LNCAP (cell line): ENCODE measurements around the gene TTLL7.

Experiments
- TF ChIP-seq, protein P1 (sequence below): fragments of 450-650 bp; IDR thresholded peaks from 2 replicates; pipeline ENCODE4 v1.5.1; 2017; ENCODE audit warnings: mild to moderate bottlenecking

Gene TTLL7

GRCh38 chr1:83994111-83994510, 4.8 kb downstream of the TTLL7 start:
- TF ChIP-seq, protein P1, sequence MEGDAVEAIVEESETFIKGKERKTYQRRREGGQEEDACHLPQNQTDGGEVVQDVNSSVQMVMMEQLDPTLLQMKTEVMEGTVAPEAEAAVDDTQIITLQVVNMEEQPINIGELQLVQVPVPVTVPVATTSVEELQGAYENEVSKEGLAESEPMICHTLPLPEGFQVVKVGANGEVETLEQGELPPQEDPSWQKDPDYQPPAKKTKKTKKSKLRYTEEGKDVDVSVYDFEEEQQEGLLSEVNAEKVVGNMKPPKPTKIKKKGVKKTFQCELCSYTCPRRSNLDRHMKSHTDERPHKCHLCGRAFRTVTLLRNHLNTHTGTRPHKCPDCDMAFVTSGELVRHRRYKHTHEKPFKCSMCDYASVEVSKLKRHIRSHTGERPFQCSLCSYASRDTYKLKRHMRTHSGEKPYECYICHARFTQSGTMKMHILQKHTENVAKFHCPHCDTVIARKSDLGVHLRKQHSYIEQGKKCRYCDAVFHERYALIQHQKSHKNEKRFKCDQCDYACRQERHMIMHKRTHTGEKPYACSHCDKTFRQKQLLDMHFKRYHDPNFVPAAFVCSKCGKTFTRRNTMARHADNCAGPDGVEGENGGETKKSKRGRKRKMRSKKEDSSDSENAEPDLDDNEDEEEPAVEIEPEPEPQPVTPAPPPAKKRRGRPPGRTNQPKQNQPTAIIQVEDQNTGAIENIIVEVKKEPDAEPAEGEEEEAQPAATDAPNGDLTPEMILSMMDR, result no peak

DNA sequence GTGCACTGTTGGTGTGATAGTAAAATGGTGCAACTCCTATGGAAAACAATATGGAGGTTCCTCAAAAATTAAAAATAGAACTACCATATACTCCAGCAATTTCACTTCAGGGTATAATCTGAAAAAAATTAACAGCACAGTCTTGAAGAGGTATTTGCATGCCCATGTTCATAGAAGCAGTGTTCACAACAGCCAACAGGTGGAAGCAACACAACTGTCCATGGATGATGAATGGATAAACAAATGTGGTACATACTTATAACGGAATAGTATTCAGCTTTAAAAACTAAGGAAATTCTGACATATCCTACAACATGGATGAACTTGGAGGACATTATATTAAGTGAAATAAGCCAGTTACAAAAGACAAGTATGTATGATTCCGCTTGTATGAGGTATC, 8.2 kb downstream of the TTLL7 start:
- TF ChIP-seq, protein P1, result 0 out of 2 replicates have a peak, but pooled peaks have one; percentile 16

DNA sequence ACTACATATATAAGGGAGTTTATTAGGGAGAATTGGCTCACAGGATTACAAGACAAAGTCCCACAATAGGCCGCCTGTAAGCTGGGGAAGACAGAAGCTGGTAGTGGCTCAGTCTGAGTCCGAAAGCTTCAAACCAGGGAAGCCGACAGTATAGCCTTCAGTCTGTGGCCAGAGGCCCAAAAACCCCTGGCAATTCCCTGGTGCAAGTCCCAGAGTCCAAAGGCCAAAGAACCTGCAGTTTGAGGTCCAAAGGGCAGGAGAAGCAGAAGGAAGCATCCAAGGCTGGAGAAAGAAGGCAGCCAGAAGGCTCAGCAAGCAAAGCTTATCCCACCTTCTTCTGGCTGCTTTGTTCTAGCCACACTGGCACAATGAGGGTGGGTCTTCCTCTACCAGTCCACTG, 13.9 kb downstream of the TTLL7 start:
- TF ChIP-seq, protein P1, result no peak

- TF ChIP-seq, protein P1, result no peak
Observed at GRCh38 chr1:83978056-83978455, 20.9 kb downstream of the TTLL7 start.

- TF ChIP-seq, protein P1, result no peak
Observed at GRCh38 chr1:83976920-83977319, 22.0 kb downstream of the TTLL7 start.

DNA sequence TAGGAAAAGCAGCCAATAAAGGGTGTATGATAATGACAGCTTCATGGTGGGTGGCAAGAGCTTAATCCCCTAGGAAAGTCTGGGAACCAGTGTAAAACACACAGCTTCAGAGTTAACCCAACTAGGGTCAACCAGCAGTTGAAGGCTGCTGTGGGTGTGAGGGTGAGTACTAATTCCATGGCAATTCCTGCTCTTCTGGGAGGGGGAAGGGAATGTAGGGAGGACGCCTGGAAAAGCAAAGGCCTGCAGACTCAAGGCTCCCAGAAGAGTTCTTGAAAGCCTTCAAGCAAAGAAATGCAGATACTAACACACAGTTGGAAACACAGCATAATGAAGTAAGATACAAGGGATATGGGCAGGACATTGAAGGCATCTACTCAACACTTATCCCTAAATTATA, 28.1 kb downstream of the TTLL7 start:
- TF ChIP-seq, protein P1, result no peak

GRCh38 chr1:83970114-83970513, 28.8 kb downstream of the TTLL7 start:
- TF ChIP-seq, protein P1, result no peak

GRCh38 chr1:83967336-83967735, 31.6 kb downstream of the TTLL7 start:
- TF ChIP-seq, protein P1, result no peak
